Neuronal stem cell (in vitro differentiated cells): ENCODE data around the gene PDIA2. TPM values are rescaled to one million over a fixed set of nuclear protein-coding genes. Genes with fewer than 3 reads are reported as not detected.

Experiments
- DNase-seq: peaks from one replicate; pipeline ENCODE4 v3.0.0-alpha.2; 2013; ENCODE audit warnings: low spot score
- H2AFZ ChIP-seq: one replicate; pipeline ENCODE4 v1.6.1; 2013; ENCODE audit warnings: mild to moderate bottlenecking, low read length, inconsistent platforms
- H2AK5ac ChIP-seq: 2 replicates; pipeline ENCODE4 v1.6.1; 2013; ENCODE audit warnings: low read depth, mild to moderate bottlenecking, inconsistent platforms, low read length, moderate library complexity, mixed read lengths
- H2BK120ac ChIP-seq: 2 replicates; pipeline ENCODE4 v1.6.1; 2013; ENCODE audit warnings: low read depth, mild to moderate bottlenecking, inconsistent platforms, low read length, moderate library complexity, mixed read lengths
- H2BK12ac ChIP-seq: one replicate; pipeline ENCODE4 v1.6.1; 2013; ENCODE audit warnings: low read length, inconsistent platforms
- H2BK15ac ChIP-seq: 2 replicates; pipeline ENCODE4 v1.6.1; 2013; ENCODE audit warnings: mild to moderate bottlenecking, low read length, inconsistent platforms, mixed read lengths
- H2BK5ac ChIP-seq: one replicate; pipeline ENCODE4 v1.6.1; 2013; ENCODE audit warnings: inconsistent platforms, mild to moderate bottlenecking, low read length, moderate library complexity
- H3K14ac ChIP-seq: one replicate; pipeline ENCODE4 v1.6.1; 2013; ENCODE audit warnings: low read length, inconsistent platforms
- H3K18ac ChIP-seq: 2 replicates; pipeline ENCODE4 v1.6.1; 2013; ENCODE audit warnings: low read length, inconsistent platforms
- H3K23ac ChIP-seq: 2 replicates; pipeline ENCODE4 v1.6.1; 2013; ENCODE audit warnings: low read depth, mild to moderate bottlenecking, mixed read lengths, low read length, inconsistent platforms; ENCODE audit not compliant: poor library complexity
- H3K27ac ChIP-seq: replicated peaks from 3 replicates; pipeline ENCODE4 v1.5.1; 2013; ENCODE audit warnings: low read length, inconsistent platforms
- H3K27me3 ChIP-seq, 3 experiments: 2 replicates each; pipeline ENCODE4 v1.6.1; 2013; ENCODE audit warnings: low read length in 3 of 3, mild to moderate bottlenecking in 2 of 3, inconsistent platforms in 1 of 3, low read depth in 1 of 3, mixed read lengths in 1 of 3, moderate library complexity in 1 of 3; ENCODE audit not compliant: control insufficient read depth in 3 of 3, insufficient read depth in 3 of 3
- H3K36me3 ChIP-seq, 2 donors: replicated peaks in 1 of 2; 2 replicates each; pipeline ENCODE4 v1.6.1; 2013; ENCODE audit warnings: low read length in 2 of 2; ENCODE audit not compliant: control insufficient read depth in 2 of 2, insufficient read depth in 2 of 2
- H3K4ac ChIP-seq: 2 replicates; pipeline ENCODE4 v1.6.1; 2013; ENCODE audit warnings: inconsistent platforms, mild to moderate bottlenecking, low read length, moderate library complexity
- H3K4me1 ChIP-seq, 2 donors: 1 replicate in 1 of 2; 2 replicates in 1 of 2; pipeline ENCODE4 v1.6.1; 2013; ENCODE audit warnings: low read length in 2 of 2, low read depth in 1 of 2; ENCODE audit not compliant: control insufficient read depth in 2 of 2, insufficient read depth in 1 of 2
- H3K4me2 ChIP-seq: one replicate; pipeline ENCODE4 v1.6.1; 2013; ENCODE audit warnings: mild to moderate bottlenecking, low read length, inconsistent platforms; ENCODE audit not compliant: insufficient read depth, poor library complexity, severe bottlenecking
- H3K4me3 ChIP-seq, 2 donors: 2 replicates each; pipeline ENCODE4 v1.5.1; 2013; ENCODE audit warnings: low read length in 2 of 2, mild to moderate bottlenecking in 2 of 2, inconsistent platforms in 1 of 2, moderate library complexity in 1 of 2
- H3K79me1 ChIP-seq: one replicate; pipeline ENCODE4 v1.6.1; 2013; ENCODE audit warnings: low read depth, mild to moderate bottlenecking, inconsistent platforms, low read length, moderate library complexity
- H3K9ac ChIP-seq: one replicate; pipeline ENCODE4 v1.6.1; 2013; ENCODE audit warnings: mild to moderate bottlenecking, low read depth, low read length, inconsistent platforms; ENCODE audit not compliant: poor library complexity
- H3K9me3 ChIP-seq, 2 donors: replicated peaks in 1 of 2; 2 replicates each; pipeline versions ENCODE3 to v1.6.1; 2013; ENCODE audit warnings: low read length in 2 of 2, mild to moderate bottlenecking in 2 of 2, inconsistent platforms in 1 of 2, low read depth in 1 of 2, mixed read lengths in 1 of 2, moderate library complexity in 1 of 2; ENCODE audit not compliant: control insufficient read depth in 2 of 2, insufficient read depth in 1 of 2
- H4K8ac ChIP-seq: one replicate; pipeline ENCODE4 v1.6.1; 2013; ENCODE audit warnings: low read depth, mild to moderate bottlenecking, inconsistent platforms, low read length, moderate library complexity
- H4K91ac ChIP-seq: one replicate; pipeline ENCODE4 v1.6.1; 2013; ENCODE audit warnings: low read length, low read depth, mild to moderate bottlenecking, inconsistent platforms; ENCODE audit not compliant: poor library complexity
- WGBS, 2 donors: extraction: QIAGEN DNeasy Blood & Tissue Kit; methylation state at CpG; one replicate each; pipeline ENCODE4 v1.1.7; 2013; ENCODE audit warnings: missing lambda C conversion rate in 2 of 2, mixed read lengths in 1 of 2; ENCODE audit not compliant: insufficient read length in 2 of 2, insufficient replicate concordance in 1 of 2; ENCODE audit errors: extremely low coverage in 2 of 2; 5-methylcytosine and 5-hydroxymethylcytosine counted together
- polyA plus RNA-seq, 2 experiments: library from polyadenylated mRNA; stranded (reverse); fragments of 200-250 nt; gene quantifications; one replicate each; pipeline ENCODE4 v1.2.3, GENCODE V29; 2013

Gene PDIA2, protein sequence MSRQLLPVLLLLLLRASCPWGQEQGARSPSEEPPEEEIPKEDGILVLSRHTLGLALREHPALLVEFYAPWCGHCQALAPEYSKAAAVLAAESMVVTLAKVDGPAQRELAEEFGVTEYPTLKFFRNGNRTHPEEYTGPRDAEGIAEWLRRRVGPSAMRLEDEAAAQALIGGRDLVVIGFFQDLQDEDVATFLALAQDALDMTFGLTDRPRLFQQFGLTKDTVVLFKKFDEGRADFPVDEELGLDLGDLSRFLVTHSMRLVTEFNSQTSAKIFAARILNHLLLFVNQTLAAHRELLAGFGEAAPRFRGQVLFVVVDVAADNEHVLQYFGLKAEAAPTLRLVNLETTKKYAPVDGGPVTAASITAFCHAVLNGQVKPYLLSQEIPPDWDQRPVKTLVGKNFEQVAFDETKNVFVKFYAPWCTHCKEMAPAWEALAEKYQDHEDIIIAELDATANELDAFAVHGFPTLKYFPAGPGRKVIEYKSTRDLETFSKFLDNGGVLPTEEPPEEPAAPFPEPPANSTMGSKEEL
- polyA plus RNA-seq (2013, experiment 1 of 2), result 0.43 TPM
- polyA plus RNA-seq (2013, experiment 2 of 2), result 0.42 TPM

GRCh38 chr16:283033-283805, at the start of gene PDIA2:
Gene PDIA2, plus strand, starts transcription at chr16:283164. Its CDS starts 6 bp downstream, at chr16:283170.
- Histone ChIP-seq H3K14ac (peak within 1 kb of the TSS; percentile 84), H2BK12ac (no peak within 1 kb of the TSS), H2BK15ac (no peak within 1 kb of the TSS), H3K36me3 (peaks cover 11 to 20% of the 10 kb centered on the region in 2 donors), H2AFZ (no peak within 1 kb of the TSS), H3K4ac (no peak within 1 kb of the TSS), H4K8ac (no peak within 1 kb of the TSS), H3K79me1 (no peaks in the 10 kb centered on the region), H2BK5ac (peak within 1 kb of the TSS; percentile 66), H3K4me1 (no peaks in the 10 kb centered on the region), H3K18ac (peak within 1 kb of the TSS; percentile 57), H3K27me3 (peaks cover 2 to 45% (median 35%) of the 10 kb centered on the region in 3 experiments), H3K27ac (no peak within 1 kb of the TSS), H3K23ac (peak within 1 kb of the TSS; percentile 65), H3K9ac (peak within 1 kb of the TSS; percentile 44), H2AK5ac (peak within 1 kb of the TSS; percentile 56), H3K4me2 (no peak within 1 kb of the TSS), H3K4me3 (no peak within 1 kb of the TSS), H3K9me3 (peaks cover 5 to 10% of the 10 kb centered on the region in 2 donors), H2BK120ac (no peak within 1 kb of the TSS), H4K91ac (no peak within 1 kb of the TSS)
- WGBS, 2 donors, result no CpG with 5 or more reads among the region's 25 CpGs
- no peak for DNase-seq

DNA sequence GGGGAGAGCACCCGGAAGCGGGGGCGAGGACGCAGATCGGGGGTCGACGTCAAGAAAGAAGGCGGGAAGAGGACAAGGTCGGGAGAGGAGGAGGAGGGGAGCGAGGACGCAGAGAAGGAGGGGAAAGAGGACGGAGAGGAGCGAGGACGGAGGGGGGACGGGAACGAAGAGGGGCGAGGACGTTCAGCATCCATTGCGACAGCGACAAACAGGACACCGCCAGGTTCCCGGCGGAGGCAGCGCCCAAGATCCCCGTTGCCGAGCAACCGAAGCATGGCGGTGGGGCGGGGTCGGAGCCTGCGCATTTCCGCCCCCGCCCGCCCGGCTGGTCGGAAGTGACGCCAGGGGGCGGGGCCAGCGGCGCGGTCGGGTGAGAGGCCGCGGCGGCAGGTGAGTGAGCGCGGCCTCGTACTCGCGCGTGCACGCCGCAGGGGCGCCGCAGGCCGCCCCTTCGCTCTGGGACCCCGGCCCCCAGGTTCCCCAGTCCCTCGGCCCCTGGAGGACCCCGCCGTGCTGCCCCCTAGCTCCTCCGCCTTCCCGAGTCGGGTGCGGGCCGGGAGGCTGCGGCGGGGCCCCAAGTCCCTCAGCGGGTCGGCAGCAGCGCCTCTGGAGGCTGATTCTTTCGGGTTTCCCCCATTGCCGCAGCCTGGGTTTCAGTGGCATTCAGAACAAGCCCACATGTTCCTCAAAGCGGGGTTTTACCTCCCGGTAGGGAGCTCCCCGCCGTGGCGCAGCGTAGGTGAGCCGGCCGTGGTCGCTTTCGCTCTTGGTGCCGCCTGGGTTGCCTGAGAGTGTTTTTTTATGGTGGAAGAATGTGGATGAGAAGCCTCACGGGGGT, 48.3 kb upstream of the PDIA2 start, which contains the start of gene FAM234A:
Gene FAM234A, plus strand, starts transcription at position 354 of the 838 bp plus-strand sequence. CDS start 19,593 bp downstream, outside the sequence.
- Histone ChIP-seq H3K14ac (peak within 1 kb of the TSS; percentile 98), H3K27ac (peak within 1 kb of the TSS; percentile 98), H2BK12ac (peak within 1 kb of the TSS; percentile 30), H2AFZ (peak within 1 kb of the TSS; percentile 85), H2BK120ac (no peak within 1 kb of the TSS), H3K79me1 (peaks cover 3% of the 10 kb centered on the region), H3K4me1 (no peaks in the 10 kb centered on the region), H2BK15ac (peak within 1 kb of the TSS; percentile 75), H2BK5ac (peak within 1 kb of the TSS; percentile 44), H3K4me2 (peak within 1 kb of the TSS; percentile 88), H3K4ac (no peak within 1 kb of the TSS), H2AK5ac (no peak within 1 kb of the TSS), H3K27me3 (no peaks in the 10 kb centered on the region), H3K23ac (peak within 1 kb of the TSS; percentile 93), H4K8ac (peak within 1 kb of the TSS; percentile 86), H3K18ac (peak within 1 kb of the TSS; percentile 97), H3K9me3 (no peaks in the 10 kb centered on the region), H3K36me3 (peaks cover 3 to 13% of the 10 kb centered on the region in 2 donors), H4K91ac (no peak within 1 kb of the TSS), H3K9ac (peak within 1 kb of the TSS; percentile 94), H3K4me3 (peak within 1 kb of the TSS; percentile 66 to 90)
- DNase-seq, result peak; percentile 95
- WGBS, 2 donors, result no CpG with 5 or more reads among the region's 85 CpGs

- Histone ChIP-seq H3K79me1 (peaks cover 15% of the 10 kb centered on the region), H3K27ac (no peak overlapping the region), H3K9ac (no peak overlapping the region), H2AFZ (no peak overlapping the region), H2BK12ac (no peak overlapping the region), H3K4me3 (no peak overlapping the region), H3K9me3 (no peaks in the 10 kb centered on the region), H3K27me3 (no peaks in the 10 kb centered on the region), H4K8ac (no peak overlapping the region), H3K36me3 (peaks cover 5 to 18% of the 10 kb centered on the region in 2 donors), H3K4me2 (no peak overlapping the region), H3K18ac (no peak overlapping the region), H4K91ac (no peak overlapping the region), H3K23ac (no peak overlapping the region), H3K4me1 (no peaks in the 10 kb centered on the region), H3K14ac (no peak overlapping the region), H2BK120ac (no peak overlapping the region), H2AK5ac (no peak overlapping the region), H2BK5ac (no peak overlapping the region), H3K4ac (no peak overlapping the region), H2BK15ac (no peak overlapping the region)
- no peak for DNase-seq
- no CpG with 5 or more reads among the region's 3 CpGs for WGBS, 2 donors
These were observed 43.1 kb upstream of the PDIA2 start for GRCh38 chr16:239948-240277.
